HL-60 (cell line): ENCODE measurements around the gene KRT34.

ENCODE experiments used
- DNase-seq, 2 experiments: peaks; one replicate each; pipeline ENCODE4 v3.0.0-alpha.2; 2010 to 2020; ENCODE audit warnings: low read depth in 1 of 2, low spot score in 1 of 2
- H3K27ac ChIP-seq: fragments of 250-450 bp; sonication (Bioruptor Pico); replicated peaks from 2 replicates; pipeline ENCODE4 v1.5.1; 2020; ENCODE audit warnings: mild to moderate bottlenecking, moderate library complexity
- H3K27me3 ChIP-seq: fragments of 250-450 bp; sonication (Bioruptor Pico); 2 replicates; pipeline ENCODE4 v1.5.1; 2021; ENCODE audit warnings: mild to moderate bottlenecking, moderate library complexity; ENCODE audit not compliant: insufficient read depth, poor library complexity, severe bottlenecking
- H3K4me3 ChIP-seq: replicated peaks from 2 replicates; pipeline ENCODE4 v1.5.1; 2011; ENCODE audit warnings: mild to moderate bottlenecking, control low read depth, low read length; ENCODE audit not compliant: insufficient read depth
- CTCF ChIP-seq: IDR thresholded peaks from one replicate; pipeline ENCODE4 v1.5.1; 2011; ENCODE audit warnings: low read length, control low read depth, inconsistent platforms; ENCODE audit not compliant: insufficient read depth
- GABPA ChIP-seq: IDR thresholded peaks from 2 replicates; pipeline ENCODE4 v1.6.1; 2012; ENCODE audit warnings: low read depth
- POLR2AphosphoS5 ChIP-seq: IDR thresholded peaks from 2 replicates; pipeline ENCODE4 v1.6.1; 2012; ENCODE audit warnings: low read depth
- SPI1 ChIP-seq: IDR thresholded peaks from 2 replicates; pipeline ENCODE4 v1.6.1; 2012; ENCODE audit warnings: low read depth, mild to moderate bottlenecking, borderline replicate concordance
- TF ChIP-seq, protein P1 (sequence below): IDR thresholded peaks from 2 replicates; pipeline ENCODE4 v1.6.1; 2012; ENCODE audit warnings: low read depth; ENCODE audit not compliant: insufficient replicate concordance

Gene KRT34

DNA sequence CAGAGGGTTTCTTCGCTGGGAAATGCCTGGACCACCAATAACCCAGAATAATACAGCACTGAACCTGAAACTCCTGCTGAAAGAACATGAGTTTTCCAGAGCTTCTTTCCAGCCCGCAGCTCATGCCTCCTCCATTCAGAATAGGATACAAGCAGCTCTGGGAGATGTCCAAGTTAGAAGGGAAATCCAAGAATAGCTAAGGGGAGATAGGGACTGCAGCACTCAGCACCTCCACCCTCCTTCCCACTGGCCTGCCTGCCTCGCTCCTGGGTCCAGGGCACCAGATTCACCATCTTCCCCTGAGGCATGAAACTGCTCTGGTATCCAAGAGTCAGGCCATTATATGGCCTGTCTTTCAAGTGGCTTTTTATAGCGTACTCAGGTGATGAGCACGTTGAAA lies 11.2 kb upstream of the KRT34 start:
- TF ChIP-seq GABPA (no peak), SPI1 (no peak), CTCF (no peak), POLR2AphosphoS5 (no peak)
- TF ChIP-seq, protein P1, sequence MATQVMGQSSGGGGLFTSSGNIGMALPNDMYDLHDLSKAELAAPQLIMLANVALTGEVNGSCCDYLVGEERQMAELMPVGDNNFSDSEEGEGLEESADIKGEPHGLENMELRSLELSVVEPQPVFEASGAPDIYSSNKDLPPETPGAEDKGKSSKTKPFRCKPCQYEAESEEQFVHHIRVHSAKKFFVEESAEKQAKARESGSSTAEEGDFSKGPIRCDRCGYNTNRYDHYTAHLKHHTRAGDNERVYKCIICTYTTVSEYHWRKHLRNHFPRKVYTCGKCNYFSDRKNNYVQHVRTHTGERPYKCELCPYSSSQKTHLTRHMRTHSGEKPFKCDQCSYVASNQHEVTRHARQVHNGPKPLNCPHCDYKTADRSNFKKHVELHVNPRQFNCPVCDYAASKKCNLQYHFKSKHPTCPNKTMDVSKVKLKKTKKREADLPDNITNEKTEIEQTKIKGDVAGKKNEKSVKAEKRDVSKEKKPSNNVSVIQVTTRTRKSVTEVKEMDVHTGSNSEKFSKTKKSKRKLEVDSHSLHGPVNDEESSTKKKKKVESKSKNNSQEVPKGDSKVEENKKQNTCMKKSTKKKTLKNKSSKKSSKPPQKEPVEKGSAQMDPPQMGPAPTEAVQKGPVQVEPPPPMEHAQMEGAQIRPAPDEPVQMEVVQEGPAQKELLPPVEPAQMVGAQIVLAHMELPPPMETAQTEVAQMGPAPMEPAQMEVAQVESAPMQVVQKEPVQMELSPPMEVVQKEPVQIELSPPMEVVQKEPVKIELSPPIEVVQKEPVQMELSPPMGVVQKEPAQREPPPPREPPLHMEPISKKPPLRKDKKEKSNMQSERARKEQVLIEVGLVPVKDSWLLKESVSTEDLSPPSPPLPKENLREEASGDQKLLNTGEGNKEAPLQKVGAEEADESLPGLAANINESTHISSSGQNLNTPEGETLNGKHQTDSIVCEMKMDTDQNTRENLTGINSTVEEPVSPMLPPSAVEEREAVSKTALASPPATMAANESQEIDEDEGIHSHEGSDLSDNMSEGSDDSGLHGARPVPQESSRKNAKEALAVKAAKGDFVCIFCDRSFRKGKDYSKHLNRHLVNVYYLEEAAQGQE = no peak
- H3K4me3 ChIP-seq = no peak overlapping the region
- DNase-seq = no peak
- H3K27ac ChIP-seq = no peak overlapping the region
- no peaks in the 10 kb centered on the region for H3K27me3 ChIP-seq

GRCh38 chr17:41392278-41392677 lies 10.2 kb upstream of the KRT34 start:
- Histone ChIP-seq H3K4me3 (no peak overlapping the region), H3K27ac (no peak overlapping the region), H3K27me3 (no peaks in the 10 kb centered on the region)
- DNase-seq = no peak
- TF ChIP-seq CTCF (no peak), POLR2AphosphoS5 (no peak), GABPA (no peak), SPI1 (no peak)
- TF ChIP-seq, protein P1 = no peak

- H3K4me3 ChIP-seq = no peak overlapping the region
- no peak for DNase-seq
- no peak overlapping the region for H3K27ac ChIP-seq
- TF ChIP-seq CTCF (no peak), SPI1 (no peak), POLR2AphosphoS5 (no peak), GABPA (no peak)
- TF ChIP-seq, protein P1 = no peak
- no peaks in the 10 kb centered on the region for H3K27me3 ChIP-seq
Measured at GRCh38 chr17:41391535-41391934, 9.4 kb upstream of the KRT34 start.
